Testis (tissue), 2 donors: ENCODE results near the gene TP73.

ENCODE experiments used
- CTCF ChIP-seq, 3 experiments: fragments of 450-650 bp in 2 of 3; fragments of 200-600 bp in 1 of 3; sonication (generic) in 1 of 3; IDR thresholded peaks; one replicate each; pipeline ENCODE4 v1.5.1; 2016 to 2019; ENCODE audit warnings: antibody characterized with exemption in 3 of 3, mild to moderate bottlenecking in 2 of 3, moderate library complexity in 1 of 3
- POLR2A ChIP-seq: fragments of 450-650 bp; IDR thresholded peaks from one replicate; pipeline ENCODE4 v1.6.1; 2017; ENCODE audit warnings: antibody characterized with exemption, mild to moderate bottlenecking, moderate library complexity

- TF ChIP-seq CTCF (IDR thresholded peaks at IDR 0.05) = no peak
- no peak for TF ChIP-seq POLR2A
Measured at GRCh38 chr1:3676581-3677470, 24.5 kb downstream of the TP73 start.
